IMR-90 (cell line): ENCODE results near the gene NAA11. TPM values are rescaled to one million over a fixed set of nuclear protein-coding genes. Genes with fewer than 3 reads are reported as not detected.

ENCODE experiments used
- ATAC-seq: fragments of 200-7000 bp; cut with Tn5 transposase; 2 replicates; pipeline ENCODE4 v1.9.1; 2020; ENCODE audit warnings: low read depth, mild to moderate bottlenecking, moderate library complexity
- BruUV-seq: library from RNA; stranded (reverse); fragments of 400-500 nt; replicated peaks from 2 replicates; lab custom pipeline; 2021; lab: Mats Ljungman, UMichigan
- CTCF ChIA-PET: fragments of 300-600 bp; formaldehyde crosslinking; extraction: SDS; loops from one replicate; lab custom pipeline; 2021; ENCODE audit warnings: antibody characterized with exemption; lab: Yijun Ruan, JAX
- POLR2A ChIA-PET: fragments of 300-600 bp; sonication (Branson Sonifier 250); formaldehyde crosslinking; loops from one replicate; lab custom pipeline; 2022; ENCODE audit warnings: antibody characterized with exemption; ENCODE audit not compliant: unreplicated experiment; lab: Charles Lee
- DNase-seq: peaks from one replicate; pipeline ENCODE4 v3.0.0; 2013
- H2AFZ ChIP-seq: replicated peaks from 2 replicates; pipeline ENCODE3; 2013; ENCODE audit warnings: low read length, mild to moderate bottlenecking; ENCODE audit not compliant: poor library complexity
- H2AK5ac ChIP-seq: 2 replicates; pipeline ENCODE4 v1.6.1; 2013; ENCODE audit warnings: low read depth, low read length, inconsistent platforms
- H2AK9ac ChIP-seq: replicated peaks from 2 replicates; pipeline ENCODE3; 2013; ENCODE audit warnings: mild to moderate bottlenecking, low read depth, low read length, moderate library complexity; ENCODE audit not compliant: poor library complexity
- H2BK120ac ChIP-seq: 2 replicates; pipeline ENCODE4 v1.6.1; 2013; ENCODE audit warnings: low read depth, low read length, inconsistent platforms
- H2BK15ac ChIP-seq: 3 replicates; pipeline ENCODE4 v1.6.1; 2013; ENCODE audit warnings: low read depth, low read length, inconsistent platforms
- H2BK20ac ChIP-seq: 2 replicates; pipeline ENCODE4 v1.6.1; 2013; ENCODE audit warnings: low read depth, mild to moderate bottlenecking, inconsistent platforms, low read length, moderate library complexity
- H2BK5ac ChIP-seq: 2 replicates; pipeline ENCODE4 v1.6.1; 2013; ENCODE audit warnings: mild to moderate bottlenecking, low read depth, low read length, inconsistent platforms; ENCODE audit not compliant: poor library complexity, severe bottlenecking
- H3K14ac ChIP-seq: replicated peaks from 2 replicates; pipeline ENCODE4 v1.6.1; 2013; ENCODE audit warnings: low read depth, low read length, inconsistent platforms
- H3K18ac ChIP-seq: 2 replicates; pipeline ENCODE4 v1.6.1; 2013; ENCODE audit warnings: low read depth, low read length, control low read depth
- H3K23ac ChIP-seq: 2 replicates; pipeline ENCODE4 v1.6.1; 2013; ENCODE audit warnings: low read depth, low read length, inconsistent platforms
- H3K27ac ChIP-seq: 2 replicates; pipeline ENCODE4 v1.5.1; 2013; ENCODE audit warnings: mild to moderate bottlenecking, control low read depth, low read length; ENCODE audit not compliant: insufficient read depth
- H3K27me3 ChIP-seq: 2 replicates; pipeline ENCODE4 v1.6.1; 2013; ENCODE audit warnings: low read length; ENCODE audit not compliant: control insufficient read depth, insufficient read depth
- H3K36me3 ChIP-seq: 2 replicates; pipeline ENCODE4 v1.6.1; 2013; ENCODE audit warnings: low read length, mixed read lengths; ENCODE audit not compliant: control insufficient read depth, insufficient read depth
- H3K4ac ChIP-seq: 2 replicates; pipeline ENCODE4 v1.6.1; 2013; ENCODE audit warnings: low read depth, low read length, inconsistent platforms
- H3K4me1 ChIP-seq: 2 replicates; pipeline ENCODE4 v1.6.1; 2013; ENCODE audit warnings: low read length, mixed read lengths; ENCODE audit not compliant: control insufficient read depth, insufficient read depth
- H3K4me2 ChIP-seq: 2 replicates; pipeline ENCODE4 v1.6.1; 2013; ENCODE audit warnings: low read depth, mild to moderate bottlenecking, control low read depth, low read length, moderate library complexity
- H3K4me3 ChIP-seq: 2 replicates; pipeline ENCODE4 v1.5.1; 2013; ENCODE audit warnings: low read depth, mild to moderate bottlenecking, control low read depth, low read length, moderate library complexity; ENCODE audit not compliant: insufficient read depth
- H3K56ac ChIP-seq: 2 replicates; pipeline ENCODE4 v1.6.1; 2013; ENCODE audit warnings: low read length, inconsistent platforms; ENCODE audit not compliant: insufficient read depth; ENCODE audit errors: extremely low read depth
- H3K79me1 ChIP-seq, 2 experiments: 2 replicates each; pipeline ENCODE4 v1.6.1; 2013; ENCODE audit warnings: low read length in 2 of 2, inconsistent platforms in 1 of 2, low read depth in 1 of 2
- H3K9ac ChIP-seq: 2 replicates; pipeline ENCODE4 v1.6.1; 2013; ENCODE audit warnings: low read depth, low read length, control low read depth
- H3K9me1 ChIP-seq: 2 replicates; pipeline ENCODE4 v1.6.1; 2013; ENCODE audit warnings: low read length, inconsistent platforms; ENCODE audit not compliant: insufficient read depth
- H3K9me3 ChIP-seq: 2 replicates; pipeline ENCODE4 v1.6.1; 2013; ENCODE audit warnings: low read length; ENCODE audit not compliant: control insufficient read depth, insufficient read depth
- H4K20me1 ChIP-seq: 2 replicates; pipeline ENCODE4 v1.6.1; 2013; ENCODE audit warnings: low read length, inconsistent platforms; ENCODE audit not compliant: insufficient read depth
- H4K5ac ChIP-seq: 2 replicates; pipeline ENCODE4 v1.6.1; 2013; ENCODE audit warnings: mild to moderate bottlenecking, low read depth, low read length, control low read depth
- H4K8ac ChIP-seq, 2 experiments: 2 replicates each; pipeline ENCODE4 v1.6.1; 2013; ENCODE audit warnings: low read depth in 2 of 2, low read length in 2 of 2, control low read depth in 1 of 2, inconsistent platforms in 1 of 2
- H4K91ac ChIP-seq: 2 replicates; pipeline ENCODE4 v1.6.1; 2013; ENCODE audit warnings: low read depth, low read length, inconsistent platforms; ENCODE audit not compliant: insufficient read depth
- CEBPB ChIP-seq: IDR thresholded peaks from 2 replicates; pipeline ENCODE4 v1.6.1; 2012; ENCODE audit warnings: low read depth, low read length, improper control_type of control experiment
- MXI1 ChIP-seq: IDR thresholded peaks from 2 replicates; pipeline ENCODE4 v1.6.1; 2012; ENCODE audit warnings: low read depth, mild to moderate bottlenecking, low read length, moderate library complexity, borderline replicate concordance
- USF2 ChIP-seq: fragments of 150-350 bp; IDR thresholded peaks from 2 replicates; pipeline ENCODE4 v1.6.1; 2017; ENCODE audit warnings: mild to moderate bottlenecking, antibody characterized with exemption, low read length, low read depth
- WGBS, 2 experiments: methylation state at CpG; one replicate each; pipeline versions ENCODE4 v1.1.5 to v1.1.7; 2013; ENCODE audit warnings: missing lambda C conversion rate in 2 of 2; ENCODE audit not compliant: insufficient read length in 1 of 2; ENCODE audit errors: extremely low coverage in 2 of 2; 5-methylcytosine and 5-hydroxymethylcytosine counted together
- dilution Hi-C: fragments of 300-500 bp; cut with HindIII; formaldehyde crosslinking; loops from one replicate; pipeline ENCODE4 v1.14.3; 2018; ENCODE audit warnings: low sequenced_read_pairs; ENCODE audit not compliant: unreplicated experiment
- in situ Hi-C: fragments of 300-500 bp; cut with MboI; formaldehyde crosslinking; loops from 3 replicates; pipeline ENCODE4 v1.14.3; 2019; ENCODE audit warnings: low sequenced_read_pairs, inconsistent platforms, mixed read lengths
- intact Hi-C: fragments of 100-400 bp; cut with micrococcal nuclease; formaldehyde crosslinking; loops from 2 replicates; pipeline ENCODE4 v1.10.0; 2022
- polyA plus RNA-seq, 3 experiments: library from polyadenylated mRNA; depleted of rRNA; stranded (reverse); fragments of >200 nt; gene quantifications; 2 replicates each; pipeline ENCODE4 v1.2.3, GENCODE V29; 2012; ENCODE audit warnings: low replicate concordance in 1 of 3
- total RNA-seq: library from RNA; depleted of rRNA; stranded (reverse); fragments of >200 nt; gene quantifications from 2 replicates; pipeline ENCODE4 v1.2.3, GENCODE V29; 2012; rRNA removed
- TF ChIP-seq, protein P1 (sequence below): conservative IDR thresholded peaks from 2 replicates; pipeline ENCODE4 v1.5.1; 2012; ENCODE audit warnings: mild to moderate bottlenecking, low read depth, low read length, improper control_type of control experiment

Gene NAA11
- total and polyA plus RNA-seq, 2 of the 4 experiments (the other 2 are of a cell fraction), result not detected

GRCh38 chr4:79267671-79268070 is 58.2 kb downstream of the NAA11 start:
- CTCF ChIA-PET, result no interaction called here
- Histone ChIP-seq H2AFZ (no peak overlapping the region), H3K4me1 (no peaks in the 10 kb centered on the region), H2BK5ac (no peak overlapping the region), H2BK120ac (no peak overlapping the region), H3K9ac (no peak overlapping the region), H3K79me1 (no peaks in the 10 kb centered on the region), H3K27me3 (no peaks in the 10 kb centered on the region), H3K4ac (no peak overlapping the region), H2AK9ac (no peak overlapping the region), H4K20me1 (no peaks in the 10 kb centered on the region), H2BK20ac (no peak overlapping the region), H3K4me2 (no peak overlapping the region), H2AK5ac (no peak overlapping the region), H3K27ac (no peak overlapping the region), H4K91ac (no peak overlapping the region), H3K23ac (no peak overlapping the region), H3K9me1 (no peaks in the 10 kb centered on the region), H2BK15ac (no peak overlapping the region), H3K9me3 (no peaks in the 10 kb centered on the region), H3K18ac (no peak overlapping the region), H4K8ac (no peak overlapping the region), H3K4me3 (no peak overlapping the region), H3K56ac (no peak overlapping the region), H4K5ac (no peak overlapping the region), H3K14ac (no peak overlapping the region), H3K36me3 (no peaks in the 10 kb centered on the region)
- in situ Hi-C loops, result no loop called here
- dilution Hi-C loops, result no loop called here
- POLR2A ChIA-PET, result no interaction called here
- intact Hi-C loops, result no loop called here
- ATAC-seq (no peak), DNase-seq (no peak)
- TF ChIP-seq MXI1, result no peak
- TF ChIP-seq USF2, result no peak
- TF ChIP-seq, protein P1, sequence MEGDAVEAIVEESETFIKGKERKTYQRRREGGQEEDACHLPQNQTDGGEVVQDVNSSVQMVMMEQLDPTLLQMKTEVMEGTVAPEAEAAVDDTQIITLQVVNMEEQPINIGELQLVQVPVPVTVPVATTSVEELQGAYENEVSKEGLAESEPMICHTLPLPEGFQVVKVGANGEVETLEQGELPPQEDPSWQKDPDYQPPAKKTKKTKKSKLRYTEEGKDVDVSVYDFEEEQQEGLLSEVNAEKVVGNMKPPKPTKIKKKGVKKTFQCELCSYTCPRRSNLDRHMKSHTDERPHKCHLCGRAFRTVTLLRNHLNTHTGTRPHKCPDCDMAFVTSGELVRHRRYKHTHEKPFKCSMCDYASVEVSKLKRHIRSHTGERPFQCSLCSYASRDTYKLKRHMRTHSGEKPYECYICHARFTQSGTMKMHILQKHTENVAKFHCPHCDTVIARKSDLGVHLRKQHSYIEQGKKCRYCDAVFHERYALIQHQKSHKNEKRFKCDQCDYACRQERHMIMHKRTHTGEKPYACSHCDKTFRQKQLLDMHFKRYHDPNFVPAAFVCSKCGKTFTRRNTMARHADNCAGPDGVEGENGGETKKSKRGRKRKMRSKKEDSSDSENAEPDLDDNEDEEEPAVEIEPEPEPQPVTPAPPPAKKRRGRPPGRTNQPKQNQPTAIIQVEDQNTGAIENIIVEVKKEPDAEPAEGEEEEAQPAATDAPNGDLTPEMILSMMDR, result no peak
- TF ChIP-seq CEBPB, result no peak
- no TSS peak for BruUV-seq
- WGBS, 2 experiments, result no CpG with 5 or more reads among the region's 1 CpG

Other genes with a start within 250 kb of the NAA11 start
- not detected in 2 replicates for gene GK2, start 82.2 kb upstream of the NAA11 start, total RNA-seq
- gene GK2, start 82.2 kb upstream of the NAA11 start, polyA plus RNA-seq (2012; rRNA removed), result not detected in 2 replicates